DMS 273 (cell line): ENCODE measurements around the gene KDM5B.
"Not testable (repeated sequence)": the region's sequence is repeated elsewhere in the genome, so short reads cannot be mapped to it uniquely, and the experiment has no call there.

Experiments
- DNase-seq: peaks from one replicate; lab custom pipeline; 2025; ENCODE audit not compliant: unreplicated experiment; lab: John Stamatoyannopoulos, UW

Gene KDM5B

GRCh38 chr1:202807926-202808757 is at the start of gene KDM5B:
Gene KDM5B, minus strand, starts transcription at chr1:202808421. Its CDS starts 116 bp downstream, at chr1:202808305.
- DNase-seq, result peak; percentile 73

DNA sequence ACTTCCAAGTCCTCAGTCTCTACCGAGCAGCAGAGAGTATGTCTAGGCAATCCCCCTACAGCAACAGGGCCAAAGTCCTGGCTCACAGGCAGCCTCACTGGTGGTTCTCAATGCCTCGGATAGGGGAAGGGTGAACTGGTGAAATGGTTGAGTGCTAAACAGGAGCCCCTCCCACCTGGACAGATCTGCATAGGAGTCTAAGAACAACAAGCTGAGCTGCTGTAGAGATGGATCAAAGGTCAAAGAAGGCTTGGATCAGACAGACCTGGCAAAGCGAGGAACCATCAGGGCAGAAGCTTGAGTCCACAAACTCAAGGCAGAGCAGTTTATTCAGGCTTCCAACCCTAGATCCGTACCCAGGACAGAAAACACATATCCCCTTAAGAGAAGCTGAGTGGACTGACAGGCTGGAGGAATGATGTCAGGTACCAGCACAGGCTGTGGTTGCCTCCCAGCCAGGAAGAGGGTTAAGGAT is 49.0 kb upstream of the KDM5B start:
- DNase-seq, result no peak

DNA sequence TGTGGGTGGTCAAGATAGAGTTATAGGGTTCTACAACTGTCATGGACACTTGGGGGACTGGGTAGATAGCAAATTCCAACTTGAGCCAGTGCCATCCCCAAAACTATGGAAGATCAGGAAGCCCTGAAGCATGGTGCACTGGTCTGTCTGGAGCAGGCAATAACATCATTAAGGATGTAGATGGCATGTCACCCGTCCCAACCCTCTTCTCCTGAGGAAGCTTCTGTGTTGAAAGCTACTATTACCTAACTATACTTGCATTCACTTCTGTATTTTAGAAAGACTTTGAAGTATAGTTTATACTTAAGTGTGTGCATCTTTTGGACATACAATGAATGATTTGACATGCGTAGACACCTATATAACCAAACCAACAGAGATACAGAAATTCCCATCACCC is 47.8 kb upstream of the KDM5B start:
- DNase-seq, result no peak

- no peak for DNase-seq
These were observed 46.6 kb upstream of the KDM5B start for GRCh38 chr1:202854787-202855186.

DNA sequence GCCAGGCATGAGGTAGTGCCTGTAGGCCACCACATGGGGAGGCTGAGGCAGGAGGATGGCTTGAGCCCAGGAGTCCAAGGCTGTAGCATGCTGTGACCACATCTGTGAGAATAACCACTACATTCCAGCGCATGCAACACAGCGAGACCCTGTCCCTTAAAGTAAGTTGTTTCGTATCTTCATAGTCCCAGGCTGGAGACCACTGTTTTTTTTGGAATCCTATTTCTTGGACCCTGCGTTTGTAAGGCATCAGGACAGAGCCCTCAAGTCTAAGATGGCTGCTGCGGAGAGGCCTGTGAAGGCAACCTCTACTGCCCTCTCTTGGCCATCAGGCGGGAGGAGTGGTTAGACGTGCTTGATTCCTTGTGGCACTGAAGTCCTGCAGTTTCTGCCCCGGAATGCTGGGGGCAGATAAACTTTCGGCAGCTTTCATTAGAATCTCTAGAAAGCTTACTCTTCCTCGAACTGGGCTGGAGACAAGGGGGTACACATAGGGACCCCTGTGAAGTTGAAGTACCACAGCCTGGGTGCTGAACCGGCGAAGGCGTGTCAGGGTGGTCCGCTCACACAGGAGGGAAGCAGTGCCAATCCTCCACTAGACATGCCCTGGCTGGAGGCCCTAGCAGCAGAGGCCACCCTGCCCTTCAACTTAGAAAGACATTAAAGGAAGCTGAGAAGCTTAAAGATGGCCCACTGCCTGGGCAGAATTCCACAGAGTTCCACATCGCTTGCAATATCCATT is 44.1 kb upstream of the KDM5B start:
- peak; percentile 72 for DNase-seq

DNA sequence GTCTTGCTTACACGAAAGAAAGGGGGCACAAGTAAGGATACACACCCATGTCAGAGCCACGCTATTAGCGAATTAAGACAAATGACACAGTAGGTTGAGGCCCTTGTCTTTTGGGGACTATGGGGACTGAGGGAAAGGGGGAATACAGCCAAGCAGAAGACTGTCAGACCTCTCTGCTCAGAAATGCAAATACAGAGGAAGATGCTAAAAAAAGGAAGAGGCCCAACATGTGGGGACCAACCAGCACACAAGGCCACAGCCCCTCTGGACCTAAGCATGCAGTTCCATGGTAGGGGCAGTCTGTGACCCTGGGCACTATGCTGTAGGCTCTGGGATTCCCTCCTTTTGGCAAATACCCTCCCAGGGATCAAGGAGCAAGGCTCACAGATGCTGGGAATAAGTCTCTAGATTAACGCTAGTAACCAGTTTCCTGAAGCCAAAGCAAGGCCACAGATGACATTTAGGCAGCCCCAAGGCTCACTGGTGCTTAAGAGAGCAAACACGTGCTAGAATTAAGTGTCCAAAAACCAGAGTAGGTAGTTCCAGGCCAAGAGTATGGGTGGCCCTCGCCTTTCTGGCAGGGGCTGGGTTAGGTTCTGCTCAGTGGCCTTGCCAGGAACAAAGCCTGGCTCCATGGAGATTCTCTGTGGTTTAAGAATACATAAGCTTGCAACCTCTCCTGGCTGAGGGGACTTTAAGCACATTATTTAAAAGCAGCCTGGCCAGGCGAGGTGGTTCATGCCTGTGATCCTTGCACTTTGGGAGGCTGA is 42.6 kb upstream of the KDM5B start:
- DNase-seq, result no peak

GRCh38 chr1:202848191-202848542 is 39.9 kb upstream of the KDM5B start:
- no peak for DNase-seq

DNA sequence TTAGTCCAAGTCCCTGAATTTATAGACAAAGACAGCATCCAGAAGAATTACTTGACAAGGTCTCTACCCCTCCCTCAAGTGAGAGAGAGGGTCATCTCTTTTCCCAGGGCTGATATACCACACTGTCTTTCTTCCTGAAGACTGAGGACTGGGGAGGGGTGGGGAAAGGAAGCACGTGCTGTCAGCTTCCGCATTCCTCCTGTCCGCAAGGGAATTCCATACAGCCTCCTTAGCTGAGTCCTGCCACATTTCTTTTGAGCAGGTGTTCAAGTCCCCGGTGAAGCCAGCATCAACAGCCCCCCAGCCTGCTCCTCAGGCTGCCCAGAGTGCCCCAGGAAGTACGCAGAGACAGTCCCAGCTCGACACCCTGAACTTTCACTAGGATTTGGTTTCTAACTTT is 36.7 kb upstream of the KDM5B start:
- DNase-seq, result no peak

GRCh38 chr1:202844259-202844658 is 36.0 kb upstream of the KDM5B start:
- DNase-seq, result no peak

- DNase-seq, result no peak
These were observed 34.9 kb upstream of the KDM5B start for GRCh38 chr1:202843081-202843480.

DNA sequence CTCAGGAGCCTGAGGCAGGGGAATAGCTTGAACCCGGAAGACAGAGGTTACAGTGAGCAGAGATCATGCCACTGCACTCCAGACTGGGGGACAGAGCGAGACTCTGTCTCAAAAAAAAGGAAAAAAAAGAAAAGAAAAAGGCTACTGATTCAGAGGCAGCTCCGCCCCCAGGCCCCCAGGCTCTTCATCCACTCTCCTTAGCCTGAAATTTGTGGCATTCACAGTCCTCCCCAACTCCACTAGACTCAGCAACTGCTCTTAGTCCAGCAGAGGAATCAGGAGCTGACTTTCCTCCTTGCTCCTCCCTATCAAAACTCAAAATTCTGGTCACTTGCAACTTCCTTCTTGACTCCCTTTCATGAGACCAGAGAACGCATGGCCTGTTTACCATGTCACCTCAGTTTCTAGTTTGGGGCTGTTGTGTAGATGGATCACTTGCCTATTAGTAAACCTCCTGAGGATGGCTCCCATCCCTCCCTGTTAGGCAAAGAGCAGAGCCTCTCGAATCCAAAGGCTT is 29.6 kb upstream of the KDM5B start:
- no peak for DNase-seq

- no peak for DNase-seq
These were observed 28.6 kb upstream of the KDM5B start for GRCh38 chr1:202836623-202837403.

DNA sequence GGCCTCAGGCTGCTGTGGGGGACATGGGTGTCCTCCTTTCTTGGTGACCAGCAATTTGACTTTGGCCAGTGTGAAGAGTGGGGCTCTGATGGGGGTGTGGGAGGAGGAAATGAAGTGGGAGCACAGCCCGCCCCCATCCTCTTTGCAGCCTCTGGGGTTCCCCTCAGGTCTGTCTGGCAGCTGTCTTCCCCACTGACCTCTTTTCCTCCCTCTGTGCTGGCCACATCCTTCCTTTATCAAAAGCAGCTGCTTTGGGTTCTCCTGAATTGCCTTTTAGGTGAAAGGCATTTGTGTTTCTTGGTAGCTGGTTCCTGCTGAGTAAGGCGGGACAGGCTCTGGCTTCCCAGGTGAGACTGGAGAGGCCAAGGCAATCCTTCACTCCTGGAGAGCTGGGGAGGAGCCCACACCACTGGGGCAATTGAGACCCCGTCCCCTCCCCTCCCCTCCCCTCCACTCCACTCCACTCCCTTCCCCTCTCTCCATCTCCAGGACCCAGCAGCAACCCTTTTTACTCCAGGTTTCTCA is 27.4 kb upstream of the KDM5B start:
- DNase-seq, result no peak

- no peak for DNase-seq
These were observed 26.7 kb upstream of the KDM5B start for GRCh38 chr1:202834771-202835547.

DNA sequence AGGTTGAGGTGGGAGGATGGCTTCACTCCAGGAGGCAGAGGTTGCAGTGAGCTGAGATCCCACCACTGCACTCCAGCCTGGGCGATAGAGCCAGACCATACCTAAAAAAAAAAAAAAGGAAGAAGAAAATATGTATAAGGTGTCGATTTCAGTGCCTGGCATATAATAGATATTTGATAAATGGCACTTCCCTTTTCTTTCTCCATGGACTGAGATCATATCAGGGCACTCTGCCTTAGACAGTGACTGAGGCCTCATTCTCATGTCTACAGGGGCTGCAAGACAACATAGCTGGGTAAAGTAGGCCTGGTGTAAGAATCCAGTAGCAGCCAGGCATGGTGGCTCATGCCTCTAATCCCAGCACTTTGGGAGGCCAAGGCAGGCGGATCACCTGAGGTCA is 23.7 kb upstream of the KDM5B start:
- no peak for DNase-seq

- not testable (repeated sequence) for DNase-seq
These were observed 21.0 kb upstream of the KDM5B start for GRCh38 chr1:202829223-202829622.

- no peak for DNase-seq
These were observed 17.5 kb upstream of the KDM5B start for GRCh38 chr1:202825748-202826147.

GRCh38 chr1:202821467-202821866 is 13.2 kb upstream of the KDM5B start:
- no peak for DNase-seq

DNA sequence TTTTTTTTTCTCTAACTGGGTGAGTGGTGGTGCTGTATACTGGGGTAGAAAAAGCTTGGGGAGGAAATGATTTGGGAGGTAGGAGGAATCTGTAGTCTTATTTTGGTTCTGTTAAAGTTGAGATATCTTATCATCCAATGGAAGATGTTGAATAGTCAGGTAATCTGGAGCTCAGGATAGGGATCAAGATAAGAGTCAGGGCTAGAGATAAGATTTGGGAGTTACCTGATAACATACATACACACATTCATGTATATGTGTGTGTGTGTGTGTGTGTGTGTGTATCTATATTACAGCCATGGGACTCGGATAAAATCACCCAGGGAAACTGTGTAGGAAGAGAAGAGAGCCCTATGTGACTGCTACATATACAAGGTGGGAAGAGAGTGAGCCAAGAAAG is 10.6 kb upstream of the KDM5B start:
- no peak for DNase-seq

DNA sequence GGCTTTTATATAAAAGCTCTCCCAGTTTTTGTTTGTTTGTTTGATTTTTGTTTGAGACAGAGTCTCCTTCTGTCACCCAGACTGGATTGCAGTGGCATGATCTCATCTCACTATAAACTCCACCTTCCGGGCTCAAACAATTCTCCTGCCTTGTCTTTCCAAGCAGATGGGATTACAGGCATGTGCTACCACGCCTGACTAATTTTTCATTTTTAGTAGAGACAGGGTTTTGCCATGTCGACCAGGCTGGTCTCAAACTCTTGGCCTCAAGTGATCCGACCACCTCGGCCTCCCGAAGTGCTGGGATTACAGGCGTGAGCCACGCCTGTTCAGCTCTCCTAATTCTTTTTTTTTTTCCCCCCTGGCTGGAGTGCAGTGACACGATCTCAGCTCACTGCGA is 6.9 kb upstream of the KDM5B start:
- peak; percentile 53 for DNase-seq
